Tibial artery (tissue), 4 donors: ENCODE data around the gene HASPIN.

Experiments
- DNase-seq, 2 donors: peaks; one replicate each; pipeline ENCODE4 v3.0.0-alpha.2; 2019
- H3K27ac ChIP-seq, 2 donors: fragments of 200-600 bp; sonication (generic) in 1 of 2; 1 replicate in 1 of 2; 2 replicates in 1 of 2; pipeline ENCODE4 v1.5.1; 2018 to 2019; ENCODE audit warnings: mild to moderate bottlenecking in 1 of 2
- H3K27me3 ChIP-seq, 2 donors: fragments of 200-600 bp; sonication (generic) in 1 of 2; one replicate each; pipeline versions ENCODE4 v1.5.1 to v1.6.0; 2016 to 2019
- H3K36me3 ChIP-seq, 3 donors: fragments of 200-600 bp; sonication (generic) in 2 of 3; one replicate each; pipeline ENCODE4 v1.5.1; 2016 to 2019; ENCODE audit warnings: mild to moderate bottlenecking in 2 of 3
- H3K4me1 ChIP-seq, 4 donors: fragments of 200-600 bp; sonication (generic) in 2 of 4; 1 replicate in 3 of 4; 2 replicates in 1 of 4; pipeline ENCODE4 v1.5.1; 2016 to 2019
- H3K4me3 ChIP-seq, 2 donors: fragments of 200-600 bp; sonication (generic) in 1 of 2; 1 replicate in 1 of 2; 2 replicates in 1 of 2; pipeline ENCODE4 v1.5.1; 2018 to 2019; ENCODE audit warnings: mild to moderate bottlenecking in 2 of 2
- H3K9me3 ChIP-seq, 3 donors: fragments of 200-600 bp; sonication (generic) in 1 of 3; one replicate each; pipeline ENCODE4 v1.5.1; 2016 to 2019
- intact Hi-C: fragments of 100-400 bp; cut with DNase I; formaldehyde crosslinking; loops from one replicate; pipeline ENCODE4 v1.15.0; 2023; ENCODE audit warnings: low total_unique reads
- TF ChIP-seq, protein P1 (sequence below), 2 experiments: fragments of 200-600 bp in 1 of 2; fragments of 450-650 bp in 1 of 2; IDR thresholded peaks; one replicate each; pipeline ENCODE4 v1.5.1; 2017 to 2019; ENCODE audit warnings: antibody characterized with exemption in 2 of 2, mild to moderate bottlenecking in 1 of 2, moderate library complexity in 1 of 2

Gene HASPIN

DNA sequence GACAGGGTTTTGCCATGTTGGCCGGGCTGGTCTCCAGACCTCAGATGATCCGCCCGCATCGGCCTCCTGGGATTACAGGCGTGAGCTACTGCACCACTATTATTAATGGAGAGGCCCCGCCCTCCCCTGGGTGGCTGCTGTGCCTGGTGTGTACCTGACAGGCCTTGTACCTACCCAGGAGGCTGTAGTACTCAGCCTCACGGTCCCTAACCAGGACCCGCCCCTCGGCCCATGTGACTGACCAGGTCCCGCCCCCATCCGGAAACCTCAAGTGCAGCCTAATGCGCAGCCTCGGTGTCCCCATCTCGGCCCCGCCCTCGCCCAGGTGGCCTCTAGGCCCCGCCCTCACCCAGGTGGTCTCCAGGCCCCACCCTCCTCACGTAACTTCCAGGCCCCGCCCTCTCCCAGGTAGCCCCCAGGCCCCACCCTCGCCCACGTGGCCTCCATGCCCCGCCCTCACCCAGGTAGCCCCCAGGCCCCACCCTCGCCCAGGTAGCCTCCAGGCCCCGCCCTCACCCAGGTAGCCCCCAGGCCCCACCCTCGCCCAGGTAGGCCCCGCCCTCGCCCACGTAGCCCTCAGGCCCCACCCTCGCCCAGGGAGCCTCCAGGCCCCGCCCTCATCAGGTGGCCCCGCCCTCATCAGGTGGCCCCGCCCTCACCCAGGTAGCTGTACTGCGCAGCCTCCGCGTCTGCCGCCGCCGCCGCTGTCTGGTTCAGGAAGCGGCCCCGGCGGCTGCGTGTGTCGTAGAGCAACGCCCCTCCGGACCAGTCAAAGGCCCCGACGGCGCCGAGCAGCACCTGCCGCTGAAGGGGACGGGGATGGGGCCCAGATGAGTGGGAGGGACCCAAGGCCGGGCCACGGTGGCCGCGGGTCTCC, 31.0 kb downstream of the HASPIN start:
- Histone ChIP-seq H3K4me1 (peaks cover 0 to 11% (median 4%) of the 10 kb centered on the region in 4 donors), H3K36me3 (no peaks in the 10 kb centered on the region), H3K27me3 (peaks cover 0 to 59% of the 10 kb centered on the region in 2 donors), H3K4me3 (no peak overlapping the region), H3K9me3 (peaks cover 0 to 4% (median 3%) of the 10 kb centered on the region in 3 donors), H3K27ac (no peak overlapping the region)
- TF ChIP-seq, protein P1, sequence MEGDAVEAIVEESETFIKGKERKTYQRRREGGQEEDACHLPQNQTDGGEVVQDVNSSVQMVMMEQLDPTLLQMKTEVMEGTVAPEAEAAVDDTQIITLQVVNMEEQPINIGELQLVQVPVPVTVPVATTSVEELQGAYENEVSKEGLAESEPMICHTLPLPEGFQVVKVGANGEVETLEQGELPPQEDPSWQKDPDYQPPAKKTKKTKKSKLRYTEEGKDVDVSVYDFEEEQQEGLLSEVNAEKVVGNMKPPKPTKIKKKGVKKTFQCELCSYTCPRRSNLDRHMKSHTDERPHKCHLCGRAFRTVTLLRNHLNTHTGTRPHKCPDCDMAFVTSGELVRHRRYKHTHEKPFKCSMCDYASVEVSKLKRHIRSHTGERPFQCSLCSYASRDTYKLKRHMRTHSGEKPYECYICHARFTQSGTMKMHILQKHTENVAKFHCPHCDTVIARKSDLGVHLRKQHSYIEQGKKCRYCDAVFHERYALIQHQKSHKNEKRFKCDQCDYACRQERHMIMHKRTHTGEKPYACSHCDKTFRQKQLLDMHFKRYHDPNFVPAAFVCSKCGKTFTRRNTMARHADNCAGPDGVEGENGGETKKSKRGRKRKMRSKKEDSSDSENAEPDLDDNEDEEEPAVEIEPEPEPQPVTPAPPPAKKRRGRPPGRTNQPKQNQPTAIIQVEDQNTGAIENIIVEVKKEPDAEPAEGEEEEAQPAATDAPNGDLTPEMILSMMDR (IDR thresholded peaks at IDR 0.05): no peak
- no peak for DNase-seq
- intact Hi-C loops: no loop called here

DNA sequence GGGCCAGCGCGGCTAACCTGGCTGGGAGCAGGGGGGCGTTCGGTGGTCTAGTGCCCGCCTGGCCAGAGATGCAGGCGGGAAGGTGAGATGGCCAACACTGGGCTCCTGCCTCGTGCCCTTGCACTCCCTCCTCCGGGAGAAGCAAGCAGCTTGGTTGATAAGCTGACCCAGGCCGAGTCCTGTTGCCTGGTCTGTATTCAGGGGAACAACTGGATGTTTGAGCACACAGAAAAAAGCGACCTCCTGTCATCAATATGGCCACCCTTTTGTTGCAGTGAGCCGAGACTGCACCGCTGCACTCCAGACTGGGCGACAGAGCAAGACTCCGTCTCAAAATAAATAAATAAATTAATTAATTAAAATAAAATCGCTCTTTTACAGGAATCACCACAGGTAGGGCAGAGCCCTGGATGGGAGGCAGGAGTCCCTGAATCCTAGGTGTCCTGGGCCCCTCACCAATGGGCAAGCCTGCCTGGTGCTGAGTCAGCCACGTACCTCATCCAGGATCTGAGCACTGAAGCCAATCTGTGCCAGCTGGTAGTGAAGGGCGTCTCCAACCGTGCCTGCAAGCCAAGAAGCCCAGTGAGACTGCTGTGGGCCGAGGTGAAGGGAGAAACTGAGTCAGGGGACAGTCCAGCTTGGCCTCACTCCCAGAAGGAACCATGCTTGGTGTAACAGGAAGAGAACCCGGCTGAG, 31.8 kb downstream of the HASPIN start:
- Histone ChIP-seq H3K4me1 (peaks cover 0 to 11% (median 4%) of the 10 kb centered on the region in 4 donors), H3K36me3 (no peaks in the 10 kb centered on the region), H3K9me3 (peaks cover 0 to 9% (median 9%) of the 10 kb centered on the region in 3 donors), H3K4me3 (no peak overlapping the region), H3K27me3 (peaks cover 0 to 53% of the 10 kb centered on the region in 2 donors), H3K27ac (no peak overlapping the region)
- TF ChIP-seq, protein P1 (IDR thresholded peaks at IDR 0.05): no peak
- intact Hi-C loops: no loop called here
- DNase-seq: no peak

DNA sequence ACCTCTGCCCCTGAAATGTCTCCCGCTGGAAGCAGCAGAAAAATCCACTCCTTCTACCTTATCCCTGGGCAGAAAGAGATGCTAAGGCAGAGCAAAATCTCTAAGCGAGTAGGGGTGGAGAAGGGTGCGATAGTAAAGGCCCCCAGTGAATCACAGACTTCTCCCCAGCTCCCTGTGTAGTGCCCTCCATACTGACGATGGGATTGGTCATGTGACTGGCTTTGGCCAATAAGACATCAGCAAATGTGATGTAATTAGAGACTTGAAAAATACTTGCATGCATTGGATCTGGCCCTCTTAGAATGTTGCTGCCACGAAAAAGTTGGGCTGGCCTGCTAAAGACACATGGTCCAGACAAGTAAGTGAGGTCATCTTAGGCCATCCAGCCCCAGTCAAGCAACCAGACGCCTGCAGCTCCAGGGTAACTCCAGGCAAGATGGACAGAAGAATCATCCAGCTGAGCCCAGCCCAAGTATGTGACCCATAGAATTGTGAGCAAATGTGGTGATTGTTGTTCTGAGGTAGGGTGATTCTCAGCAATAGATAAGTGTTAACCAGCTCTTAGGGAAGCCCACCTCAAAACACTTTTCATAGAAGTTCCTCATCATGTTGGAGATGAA, 36.0 kb downstream of the HASPIN start:
- no peak for DNase-seq
- peaks cover 0 to 5% (median 2%) of the 10 kb centered on the region in 4 donors for H3K4me1 ChIP-seq
- intact Hi-C loops: no loop called here

DNA sequence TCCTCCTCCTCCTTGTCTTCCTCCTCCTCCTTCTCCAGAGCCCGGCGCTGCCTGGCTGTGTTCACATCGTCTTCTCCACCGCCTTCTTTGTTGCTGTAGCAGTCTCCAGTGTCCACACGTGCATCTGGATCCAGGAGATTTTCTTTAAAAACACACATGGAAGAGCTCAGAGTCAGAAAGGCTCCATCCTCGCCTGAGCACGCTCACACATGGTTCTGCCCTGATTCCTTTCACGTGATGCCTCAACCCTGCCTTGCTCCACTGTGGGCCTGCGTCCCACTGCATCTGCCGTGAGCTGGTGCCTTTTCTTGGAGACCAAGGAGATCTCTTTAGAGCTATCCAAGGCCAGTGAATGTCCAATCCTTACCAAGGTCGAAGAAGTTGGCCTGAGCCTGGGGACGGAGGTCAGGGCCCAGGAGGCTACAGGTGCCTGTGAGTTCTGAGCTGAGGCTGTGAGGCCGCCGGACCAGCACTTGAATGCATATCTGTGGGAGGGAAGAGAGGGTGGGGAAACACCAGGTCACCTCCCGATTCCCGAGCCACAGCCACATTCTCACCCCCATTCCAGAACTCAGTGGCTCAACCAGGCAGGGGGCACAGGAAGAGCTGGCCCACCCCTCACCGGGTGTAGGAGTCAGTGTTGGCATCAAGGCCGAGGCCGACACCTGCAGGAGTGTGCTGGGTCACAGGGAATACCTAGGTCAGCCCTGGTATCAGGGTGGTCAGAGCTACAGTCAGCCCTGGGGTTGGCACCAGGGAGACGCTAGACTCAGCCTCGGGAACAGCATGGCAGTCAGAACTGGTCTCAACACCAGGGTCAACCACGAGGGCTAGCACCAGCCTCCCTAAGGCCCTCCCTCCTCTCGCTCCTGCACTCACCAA, 37.6 kb downstream of the HASPIN start:
- no peak overlapping the region for H3K27ac ChIP-seq
- H3K27me3 ChIP-seq: peaks cover 0 to 24% of the 10 kb centered on the region in 2 donors
- no peak overlapping the region for H3K4me3 ChIP-seq
- TF ChIP-seq, protein P1 (IDR thresholded peaks at IDR 0.05): no peak
- no peak for DNase-seq
- H3K4me1 ChIP-seq: no peaks in the 10 kb centered on the region
- peaks cover 0 to 9% (median 9%) of the 10 kb centered on the region in 3 donors for H3K9me3 ChIP-seq
- intact Hi-C loops: no loop called here
- no peaks in the 10 kb centered on the region for H3K36me3 ChIP-seq

More for the DNA sequence above, 36.0 kb downstream of the HASPIN start:
- Histone ChIP-seq H3K36me3 (no peaks in the 10 kb centered on the region), H3K9me3 (peaks cover 0 to 9% (median 9%) of the 10 kb centered on the region in 3 donors), H3K27me3 (peaks cover 0 to 36% of the 10 kb centered on the region in 2 donors), H3K4me3 (no peak overlapping the region), H3K27ac (no peak overlapping the region)
- TF ChIP-seq, protein P1 (IDR thresholded peaks at IDR 0.05): no peak

DNA sequence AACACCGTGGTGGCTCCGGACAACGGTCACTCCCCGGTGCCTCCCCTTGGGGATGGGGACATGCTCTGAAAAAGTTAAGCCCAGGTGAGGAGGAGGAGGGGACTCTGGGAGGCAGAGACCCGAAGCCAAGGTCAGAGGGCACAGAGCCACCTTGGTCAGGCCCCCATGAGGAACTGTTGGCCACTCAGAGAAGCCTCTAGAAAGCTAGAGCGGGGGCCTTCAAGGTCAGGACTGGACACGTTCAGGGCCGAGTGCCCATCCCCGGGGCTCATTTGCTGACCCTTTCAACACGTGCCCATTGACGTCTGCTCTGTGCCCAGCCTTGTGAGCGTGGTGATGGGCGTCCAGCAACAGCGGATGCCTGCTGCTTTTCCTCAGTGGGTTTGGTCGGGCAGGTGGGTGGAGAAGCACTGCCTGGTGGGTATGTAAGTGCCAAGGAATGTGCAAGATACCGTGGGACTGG, 38.2 kb downstream of the HASPIN start:
- Histone ChIP-seq H3K4me1 (no peaks in the 10 kb centered on the region), H3K36me3 (no peaks in the 10 kb centered on the region), H3K9me3 (peaks cover 0 to 9% (median 9%) of the 10 kb centered on the region in 3 donors), H3K27me3 (peaks cover 0 to 19% of the 10 kb centered on the region in 2 donors), H3K27ac (no peak overlapping the region), H3K4me3 (no peak overlapping the region)
- intact Hi-C loops: no loop called here
- no peak for DNase-seq
- TF ChIP-seq, protein P1 (IDR thresholded peaks at IDR 0.05): no peak
